Astrocyte of the cerebellum (primary cell): ENCODE results near the gene ZNF213.

ENCODE experiments used
- DNase-seq: peaks from one replicate; pipeline ENCODE4 v3.0.0-alpha.2; 2011; ENCODE audit warnings: low read depth
- H3K4me3 ChIP-seq: 2 replicates; pipeline ENCODE4 v1.5.1; 2011; ENCODE audit warnings: mild to moderate bottlenecking, low read depth, low read length, moderate library complexity
- in situ Hi-C: cut with HindIII; loops from 2 replicates; pipeline ENCODE4 v1.10.0; 2017; ENCODE audit warnings: low sequenced_read_pairs
- TF ChIP-seq, protein P1 (sequence below): IDR thresholded peaks from 2 replicates; pipeline ENCODE4 v1.5.1; 2012; ENCODE audit warnings: low read length, low read depth, moderate library complexity, mild to moderate bottlenecking; ENCODE audit errors: missing control alignments

The ZNF213 gene

DNA sequence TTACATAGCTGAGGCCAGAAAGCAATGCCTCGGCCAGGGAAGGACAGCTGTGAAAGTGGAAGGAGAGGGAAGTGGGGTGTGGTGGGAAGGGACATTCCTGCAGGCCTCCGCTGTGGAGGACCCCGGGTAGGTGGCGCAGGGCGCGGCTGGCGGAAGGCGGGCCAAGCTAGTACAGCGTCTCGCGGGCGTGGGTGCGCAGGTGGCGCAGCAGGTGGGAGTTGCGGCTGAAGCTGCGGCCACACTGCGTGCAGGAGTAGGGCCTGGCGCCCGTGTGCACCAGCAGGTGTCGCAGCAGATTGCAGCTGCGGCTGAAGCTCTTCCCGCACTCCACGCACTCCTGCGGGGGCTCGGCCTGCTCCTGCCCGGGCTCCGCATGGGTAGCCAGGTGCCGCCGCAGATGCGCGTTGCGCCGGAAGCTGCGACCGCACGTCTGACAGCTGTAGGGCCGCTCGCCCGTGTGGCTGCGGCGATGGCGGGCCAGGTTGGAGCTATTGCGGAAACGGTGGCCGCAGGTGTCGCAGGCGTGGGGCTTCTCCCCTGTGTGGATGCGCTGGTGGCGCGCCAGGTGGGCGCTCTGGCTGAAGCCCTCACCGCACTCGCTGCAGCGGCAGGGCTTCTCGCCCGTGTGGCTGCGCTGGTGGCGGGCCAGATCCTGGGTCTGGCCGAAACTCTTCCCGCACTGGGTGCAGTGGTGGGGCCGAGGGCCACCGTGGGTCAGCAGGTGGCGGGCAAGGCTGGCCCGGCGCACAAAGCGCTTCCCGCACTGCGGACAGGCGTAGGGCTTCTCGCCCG is 45.7 kb upstream of the ZNF213 start:
- no peak overlapping the region for H3K4me3 ChIP-seq
- TF ChIP-seq, protein P1, sequence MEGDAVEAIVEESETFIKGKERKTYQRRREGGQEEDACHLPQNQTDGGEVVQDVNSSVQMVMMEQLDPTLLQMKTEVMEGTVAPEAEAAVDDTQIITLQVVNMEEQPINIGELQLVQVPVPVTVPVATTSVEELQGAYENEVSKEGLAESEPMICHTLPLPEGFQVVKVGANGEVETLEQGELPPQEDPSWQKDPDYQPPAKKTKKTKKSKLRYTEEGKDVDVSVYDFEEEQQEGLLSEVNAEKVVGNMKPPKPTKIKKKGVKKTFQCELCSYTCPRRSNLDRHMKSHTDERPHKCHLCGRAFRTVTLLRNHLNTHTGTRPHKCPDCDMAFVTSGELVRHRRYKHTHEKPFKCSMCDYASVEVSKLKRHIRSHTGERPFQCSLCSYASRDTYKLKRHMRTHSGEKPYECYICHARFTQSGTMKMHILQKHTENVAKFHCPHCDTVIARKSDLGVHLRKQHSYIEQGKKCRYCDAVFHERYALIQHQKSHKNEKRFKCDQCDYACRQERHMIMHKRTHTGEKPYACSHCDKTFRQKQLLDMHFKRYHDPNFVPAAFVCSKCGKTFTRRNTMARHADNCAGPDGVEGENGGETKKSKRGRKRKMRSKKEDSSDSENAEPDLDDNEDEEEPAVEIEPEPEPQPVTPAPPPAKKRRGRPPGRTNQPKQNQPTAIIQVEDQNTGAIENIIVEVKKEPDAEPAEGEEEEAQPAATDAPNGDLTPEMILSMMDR: no peak
- in situ Hi-C loops: no loop called here
- no peak for DNase-seq

DNA sequence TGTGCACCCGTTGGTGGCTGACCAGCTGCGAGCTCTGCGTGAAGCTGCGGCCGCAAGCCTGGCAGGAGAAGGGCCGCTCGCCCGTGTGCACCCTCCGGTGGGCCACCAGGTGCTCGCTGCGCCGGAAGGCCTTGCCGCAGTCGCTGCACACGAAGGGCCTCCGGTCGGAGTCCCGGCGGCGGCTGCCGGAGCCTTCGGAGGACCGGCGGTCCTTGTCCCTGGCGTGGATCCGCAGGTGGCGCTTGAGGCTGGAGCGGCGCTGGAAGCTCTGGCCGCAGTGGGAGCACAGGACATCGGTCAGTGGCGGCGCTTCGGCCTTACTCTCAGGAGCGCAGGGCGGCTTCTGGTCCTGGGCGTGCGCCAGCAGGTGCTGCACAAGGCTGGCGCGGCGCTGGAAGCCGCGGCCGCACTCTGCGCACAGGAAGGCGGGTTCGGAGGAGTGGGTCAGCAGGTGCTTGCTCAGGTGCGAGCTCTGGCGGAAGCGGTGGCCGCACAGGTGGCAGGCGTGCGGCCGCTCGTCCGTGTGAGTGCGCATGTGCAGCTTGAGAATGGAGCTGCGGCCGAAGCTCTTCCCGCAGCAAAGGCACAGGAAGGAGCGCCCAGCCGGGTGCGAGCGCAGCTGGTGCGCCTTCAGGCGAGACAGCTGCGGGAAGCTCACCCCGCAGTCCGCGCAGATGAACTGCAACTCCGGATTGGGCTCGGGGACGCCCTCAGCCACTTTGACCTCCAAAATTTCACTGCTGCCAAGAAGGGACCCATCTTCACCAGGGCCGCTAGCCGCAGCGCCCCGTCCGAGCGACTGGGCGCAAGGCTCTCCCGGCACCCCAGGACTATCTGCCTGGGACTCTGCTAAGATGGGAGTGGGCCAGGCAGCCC is 44.9 kb upstream of the ZNF213 start:
- DNase-seq: no peak
- TF ChIP-seq, protein P1: no peak
- in situ Hi-C loops: no loop called here
- H3K4me3 ChIP-seq: no peak overlapping the region

DNA sequence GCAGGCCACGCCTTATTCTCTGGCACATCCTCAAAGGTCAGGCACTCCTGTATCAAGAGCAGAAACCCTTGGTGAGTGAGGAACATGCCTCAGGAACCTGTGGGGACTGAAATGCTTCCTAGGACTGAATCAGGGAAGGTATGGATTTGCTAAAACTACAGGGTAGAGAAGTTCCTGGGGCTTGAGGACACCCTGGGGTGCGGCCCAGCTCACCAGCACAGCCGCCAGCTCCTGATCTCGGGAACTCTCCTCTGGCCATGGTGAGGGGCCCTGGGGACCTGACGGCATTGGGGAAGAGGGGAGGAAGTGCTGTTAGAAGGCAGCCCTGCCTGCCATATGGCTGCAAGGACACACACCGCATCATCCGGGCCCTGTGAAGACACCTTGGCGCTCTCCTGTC is 43.3 kb upstream of the ZNF213 start:
- no peak for DNase-seq
- in situ Hi-C loops: no loop called here
- H3K4me3 ChIP-seq: no peak overlapping the region
- TF ChIP-seq, protein P1: no peak

DNA sequence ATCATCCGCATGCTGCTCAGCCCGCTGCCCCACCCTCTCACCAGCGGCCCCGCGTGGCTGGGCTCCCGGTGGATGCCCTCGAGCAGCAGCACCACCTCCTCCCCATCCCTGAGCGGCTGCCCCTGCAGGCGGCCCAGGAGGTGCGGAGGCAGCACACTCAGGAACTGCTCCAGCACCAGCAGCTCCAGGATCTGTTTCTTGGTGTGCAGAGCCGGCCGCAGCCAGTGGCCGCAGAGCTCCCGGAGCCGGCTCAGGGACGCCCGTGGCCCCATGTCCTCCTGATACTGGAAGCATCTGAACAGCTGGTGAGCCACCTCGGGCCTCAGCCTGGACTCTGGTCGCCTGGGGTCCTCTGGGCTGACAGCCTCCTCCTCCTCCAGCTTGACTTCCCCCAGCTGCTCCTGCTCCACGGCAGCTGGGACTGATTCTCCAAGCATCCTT is 42.3 kb upstream of the ZNF213 start:
- no peak overlapping the region for H3K4me3 ChIP-seq
- TF ChIP-seq, protein P1: no peak
- in situ Hi-C loops: no loop called here
- no peak for DNase-seq

DNA sequence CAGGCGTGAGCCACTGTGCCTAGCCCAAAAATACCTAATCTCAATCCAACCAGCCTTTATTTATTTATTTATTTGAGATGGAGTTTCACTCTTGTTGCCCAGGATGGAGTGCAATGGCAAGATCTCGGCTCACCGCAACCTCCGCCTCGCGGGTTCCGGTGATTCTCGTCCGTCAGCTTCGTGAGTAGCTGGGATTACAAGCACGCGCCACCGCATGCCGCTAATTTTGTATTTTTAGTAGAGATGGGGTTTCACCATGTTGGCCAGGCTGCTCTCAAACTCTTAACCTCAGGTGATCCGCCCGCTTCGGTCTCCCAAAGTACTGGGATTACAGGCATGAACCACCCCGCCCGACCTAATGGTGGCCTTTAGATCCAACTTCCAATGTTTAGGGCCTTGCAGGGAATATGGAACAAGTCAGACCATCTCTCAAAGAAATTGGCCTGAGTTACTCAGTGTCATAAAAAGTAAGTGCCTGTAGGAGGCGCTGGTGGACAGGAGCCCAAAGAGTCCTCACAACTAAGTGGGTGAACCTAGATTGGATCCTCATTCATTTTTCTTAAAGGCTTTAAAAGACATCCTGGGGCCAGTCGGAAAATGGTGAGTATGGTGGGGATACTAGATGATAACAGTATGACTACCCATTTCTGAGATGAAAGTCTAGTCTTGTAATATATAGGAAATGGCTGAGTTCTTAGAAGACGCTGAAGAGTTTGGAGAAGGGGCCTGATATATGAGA is 40.4 kb upstream of the ZNF213 start:
- in situ Hi-C loops: loop anchor here (5.0 kb wide), 1 partner anchor 32 kb away; no protein-coding TSS in a partner anchor
- no peak for DNase-seq
- TF ChIP-seq, protein P1: peak; percentile 52
- no peak overlapping the region for H3K4me3 ChIP-seq

DNA sequence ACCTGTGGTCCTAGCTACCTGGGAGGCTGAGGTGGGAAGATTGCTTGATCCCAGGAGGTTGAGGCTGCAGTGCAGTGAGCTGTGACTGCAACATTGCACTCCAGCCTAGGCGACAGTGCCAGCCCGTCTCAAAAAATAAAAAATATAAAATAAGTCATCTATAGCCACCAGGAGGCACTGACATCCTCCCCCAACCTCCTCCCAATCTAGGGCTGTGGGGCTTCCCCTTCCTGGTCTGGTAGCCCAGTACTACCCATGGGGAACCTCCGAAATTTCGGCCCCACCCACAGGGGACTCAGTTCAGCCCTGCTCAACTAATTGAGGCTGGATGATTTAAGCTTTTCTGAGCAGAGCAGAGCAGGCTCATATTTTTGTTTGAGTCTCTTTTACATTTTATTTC is 39.0 kb upstream of the ZNF213 start:
- H3K4me3 ChIP-seq: no peak overlapping the region
- in situ Hi-C loops: loop anchor here (5.0 kb wide), 1 partner anchor 34 kb away; no protein-coding TSS in a partner anchor
- TF ChIP-seq, protein P1: peak; percentile 25
- DNase-seq: no peak
